AG09319 (cell line): Measurements from ENCODE around the gene NT5E.
A peak's percentile ranks its signal among the peaks of the same experiment; 100 is the strongest.

Experiments used
- DNase-seq: peaks from one replicate; pipeline ENCODE4 v3.0.0-alpha.2; 2010; ENCODE audit warnings: low read depth; ENCODE audit errors: extremely low read depth
- TF ChIP-seq, protein P1 (sequence below): IDR thresholded peaks from 2 replicates; pipeline ENCODE4 v1.5.1; 2011; ENCODE audit warnings: low read depth, mild to moderate bottlenecking, inconsistent platforms, low read length, moderate library complexity

The NT5E gene

GRCh38 chr6:85460921-85461797 is 11.3 kb downstream of the NT5E start:
- TF ChIP-seq, protein P1, sequence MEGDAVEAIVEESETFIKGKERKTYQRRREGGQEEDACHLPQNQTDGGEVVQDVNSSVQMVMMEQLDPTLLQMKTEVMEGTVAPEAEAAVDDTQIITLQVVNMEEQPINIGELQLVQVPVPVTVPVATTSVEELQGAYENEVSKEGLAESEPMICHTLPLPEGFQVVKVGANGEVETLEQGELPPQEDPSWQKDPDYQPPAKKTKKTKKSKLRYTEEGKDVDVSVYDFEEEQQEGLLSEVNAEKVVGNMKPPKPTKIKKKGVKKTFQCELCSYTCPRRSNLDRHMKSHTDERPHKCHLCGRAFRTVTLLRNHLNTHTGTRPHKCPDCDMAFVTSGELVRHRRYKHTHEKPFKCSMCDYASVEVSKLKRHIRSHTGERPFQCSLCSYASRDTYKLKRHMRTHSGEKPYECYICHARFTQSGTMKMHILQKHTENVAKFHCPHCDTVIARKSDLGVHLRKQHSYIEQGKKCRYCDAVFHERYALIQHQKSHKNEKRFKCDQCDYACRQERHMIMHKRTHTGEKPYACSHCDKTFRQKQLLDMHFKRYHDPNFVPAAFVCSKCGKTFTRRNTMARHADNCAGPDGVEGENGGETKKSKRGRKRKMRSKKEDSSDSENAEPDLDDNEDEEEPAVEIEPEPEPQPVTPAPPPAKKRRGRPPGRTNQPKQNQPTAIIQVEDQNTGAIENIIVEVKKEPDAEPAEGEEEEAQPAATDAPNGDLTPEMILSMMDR: no peak
- no peak for DNase-seq

DNA sequence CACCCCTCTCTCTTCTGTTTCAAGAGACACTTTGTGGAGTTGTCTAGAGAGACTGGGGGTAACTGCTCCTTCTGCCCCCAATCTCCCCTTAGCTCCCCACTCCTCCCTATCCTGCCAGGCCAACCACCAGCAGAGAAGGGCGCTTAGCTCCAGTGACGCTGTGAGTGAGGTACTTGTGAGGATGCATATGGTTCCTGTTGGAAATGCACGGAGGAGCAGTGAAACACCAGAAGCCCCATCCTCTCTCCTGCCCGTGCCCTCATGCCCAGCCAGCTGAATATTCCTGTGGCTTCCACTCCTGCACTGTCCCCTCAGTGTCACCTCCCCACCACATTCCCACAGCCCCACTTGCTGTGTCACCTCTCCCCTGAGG is 11.9 kb downstream of the NT5E start:
- TF ChIP-seq, protein P1: no peak
- DNase-seq: no peak

DNA sequence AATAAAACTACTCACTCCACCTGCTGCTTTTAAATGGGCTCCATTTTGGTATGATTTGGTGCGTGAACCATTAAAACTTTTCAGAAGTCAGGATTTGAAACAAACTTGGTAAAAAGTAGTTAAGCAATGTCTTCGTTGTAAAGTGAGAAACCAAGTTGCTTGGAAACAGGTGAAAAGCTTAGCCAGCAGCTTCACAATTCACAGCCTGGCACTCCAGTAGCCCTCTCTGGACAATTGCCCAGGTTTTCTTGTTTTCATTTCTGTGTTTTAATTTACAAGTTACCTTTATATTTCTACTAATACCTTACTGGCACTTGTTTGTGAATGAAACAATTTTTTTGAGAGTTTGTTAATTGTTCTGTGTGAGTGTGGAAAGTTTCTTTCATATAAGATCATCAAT is 12.8 kb downstream of the NT5E start:
- TF ChIP-seq, protein P1: no peak
- DNase-seq: no peak

DNA sequence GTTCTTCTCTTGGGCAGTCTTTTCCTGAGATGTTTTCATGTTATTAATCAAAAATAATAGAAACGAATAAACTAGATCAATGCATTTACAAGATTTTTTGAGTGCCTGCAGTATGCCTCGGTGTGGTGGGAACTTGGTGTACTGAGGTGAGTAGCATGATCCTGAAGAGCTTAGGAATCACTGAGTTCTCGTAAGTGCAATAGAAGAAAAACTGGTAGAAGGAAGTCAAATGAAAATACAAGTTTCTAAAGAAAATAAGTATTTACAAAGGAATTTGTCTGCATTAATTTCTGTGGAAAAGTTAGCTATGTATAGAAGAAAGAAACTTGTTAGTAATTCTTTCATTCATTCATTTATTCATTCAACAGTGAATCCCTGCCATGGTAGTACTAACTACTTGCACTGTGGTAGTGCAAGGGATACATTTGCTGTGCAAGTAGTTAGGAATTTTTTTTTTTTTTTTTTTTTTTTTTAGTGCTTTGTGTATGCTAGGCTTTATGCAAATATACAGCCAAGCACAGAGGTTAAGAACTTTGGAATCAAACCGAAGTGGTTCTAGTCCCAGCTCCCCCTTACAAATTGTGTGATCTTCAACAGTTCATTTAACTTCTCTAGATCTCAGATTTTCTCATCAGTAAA is 13.9 kb downstream of the NT5E start:
- DNase-seq: no peak
- TF ChIP-seq, protein P1: no peak

- peak; percentile 87 for DNase-seq
- TF ChIP-seq, protein P1: no peak
These were observed 14.4 kb downstream of the NT5E start for GRCh38 chr6:85464260-85464644.

DNA sequence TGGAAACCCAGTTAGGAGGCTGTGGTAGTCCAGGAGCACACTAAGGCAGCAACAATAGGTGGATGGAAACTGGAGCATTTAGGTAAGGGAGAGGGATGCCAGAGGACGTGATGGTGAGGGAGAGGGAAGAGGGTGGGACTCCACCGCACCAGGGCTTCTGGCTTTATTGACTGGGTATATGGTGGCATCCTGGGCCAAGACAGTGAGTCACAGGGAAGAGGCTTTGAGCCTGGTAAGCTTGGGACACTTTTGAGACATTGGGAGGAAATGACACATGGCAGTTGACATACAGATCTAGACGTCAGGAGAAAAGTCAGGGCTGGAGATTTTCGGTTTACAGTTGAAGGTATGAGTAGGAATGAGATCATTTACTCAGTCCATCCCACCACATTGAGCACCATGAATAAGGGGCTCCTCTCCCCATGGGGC is 14.9 kb downstream of the NT5E start:
- DNase-seq: no peak
- TF ChIP-seq, protein P1: no peak

DNA sequence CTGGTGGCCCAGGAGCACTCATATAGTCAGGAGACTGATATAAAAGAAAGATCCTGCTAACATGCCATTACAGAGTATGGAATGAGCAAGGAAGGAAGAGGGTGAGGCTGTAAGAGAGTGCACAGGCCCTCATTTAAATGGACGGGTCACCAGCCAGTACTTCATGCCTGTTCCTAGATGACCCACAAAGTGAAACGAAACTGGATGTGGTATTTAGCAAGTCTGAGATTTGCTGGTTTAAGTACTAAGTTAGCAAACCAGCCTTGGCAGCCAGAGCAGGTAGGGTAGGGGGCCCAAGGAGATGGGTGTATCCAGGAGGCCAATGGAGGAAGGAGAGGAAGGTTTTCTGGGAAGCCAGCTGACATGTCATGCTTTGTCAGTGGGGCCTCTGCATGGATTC is 15.9 kb downstream of the NT5E start:
- no peak for DNase-seq
- TF ChIP-seq, protein P1: no peak
